HUES64 (cell line): ENCODE results near the gene MLLT3.

Experiments used
- H3K27ac ChIP-seq: 2 replicates; pipeline ENCODE4 v1.7.0; 2013; ENCODE audit warnings: low read depth, low read length, inconsistent platforms
- H3K27me3 ChIP-seq: 2 replicates; pipeline ENCODE4 v1.6.1; 2013; ENCODE audit warnings: mild to moderate bottlenecking, low read length; ENCODE audit not compliant: insufficient read depth
- H3K36me3 ChIP-seq: 2 replicates; pipeline ENCODE4 v1.6.1; 2013; ENCODE audit warnings: mild to moderate bottlenecking, low read length; ENCODE audit not compliant: insufficient read depth
- H3K4me1 ChIP-seq: 2 replicates; pipeline ENCODE4 v1.6.1; 2013; ENCODE audit warnings: mild to moderate bottlenecking, low read length, moderate library complexity; ENCODE audit not compliant: insufficient read depth
- H3K4me3 ChIP-seq: 2 replicates; pipeline ENCODE4 v1.5.1; 2013; ENCODE audit warnings: mild to moderate bottlenecking, low read length, moderate library complexity
- H3K9ac ChIP-seq: 2 replicates; pipeline ENCODE4 v1.6.1; 2013; ENCODE audit warnings: mild to moderate bottlenecking, low read depth, low read length
- H3K9me3 ChIP-seq: 2 replicates; pipeline ENCODE4 v1.6.1; 2013; ENCODE audit warnings: low read depth, low read length; ENCODE audit not compliant: insufficient read depth
- WGBS: fragments of 150-250, 120-280 bp; methylation state at CpG from one replicate; pipeline ENCODE4 v1.1.7; 2013; ENCODE audit warnings: missing lambda C conversion rate; 5-methylcytosine and 5-hydroxymethylcytosine counted together

The MLLT3 gene

DNA sequence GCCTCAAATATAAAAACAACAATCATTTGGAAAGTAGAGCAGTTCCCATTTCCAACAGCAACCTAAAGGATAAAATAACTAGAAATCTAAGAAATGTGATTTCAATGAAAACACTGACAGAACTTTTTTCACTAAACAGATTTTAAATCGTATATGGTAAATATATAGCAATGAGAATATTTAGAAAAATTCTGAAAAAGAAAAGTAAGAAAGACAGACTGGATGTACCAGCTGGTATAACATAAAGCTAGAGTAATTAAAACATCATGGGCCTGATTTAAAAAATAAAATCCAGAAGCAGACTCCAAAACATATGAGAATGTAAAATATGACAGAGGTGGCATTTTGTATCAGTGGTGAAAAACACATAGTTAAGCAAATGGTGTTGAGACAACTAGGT, 308.9 kb downstream of the MLLT3 start:
- Histone ChIP-seq H3K27ac (no peak overlapping the region), H3K4me3 (no peak overlapping the region), H3K9me3 (no peaks in the 10 kb centered on the region), H3K27me3 (no peaks in the 10 kb centered on the region), H3K9ac (no peak overlapping the region), H3K36me3 (no peaks in the 10 kb centered on the region), H3K4me1 (no peaks in the 10 kb centered on the region)
- WGBS, result no CpG with 5 or more reads among the region's 1 CpG

- no peak overlapping the region for H3K9ac ChIP-seq
- no peaks in the 10 kb centered on the region for H3K36me3 ChIP-seq
- no peaks in the 10 kb centered on the region for H3K27me3 ChIP-seq
- H3K27ac ChIP-seq, result no peak overlapping the region
- 0 out of 2 replicates have a peak, but pooled peaks cover 3% of the 10 kb centered on the region for H3K4me1 ChIP-seq
- H3K9me3 ChIP-seq, result no peaks in the 10 kb centered on the region
- no peak overlapping the region for H3K4me3 ChIP-seq
These were observed 309.6 kb downstream of the MLLT3 start for GRCh38 chr9:20312732-20313131.

GRCh38 chr9:20310024-20310423, 312.3 kb downstream of the MLLT3 start:
- Histone ChIP-seq H3K9ac (no peak overlapping the region), H3K9me3 (no peaks in the 10 kb centered on the region), H3K36me3 (no peaks in the 10 kb centered on the region), H3K27me3 (no peaks in the 10 kb centered on the region), H3K4me3 (no peak overlapping the region), H3K27ac (no peak overlapping the region), H3K4me1 (peaks cover 12% of the 10 kb centered on the region)
- over 99% methylated on average over 2 of the region's 2 CpGs for WGBS

DNA sequence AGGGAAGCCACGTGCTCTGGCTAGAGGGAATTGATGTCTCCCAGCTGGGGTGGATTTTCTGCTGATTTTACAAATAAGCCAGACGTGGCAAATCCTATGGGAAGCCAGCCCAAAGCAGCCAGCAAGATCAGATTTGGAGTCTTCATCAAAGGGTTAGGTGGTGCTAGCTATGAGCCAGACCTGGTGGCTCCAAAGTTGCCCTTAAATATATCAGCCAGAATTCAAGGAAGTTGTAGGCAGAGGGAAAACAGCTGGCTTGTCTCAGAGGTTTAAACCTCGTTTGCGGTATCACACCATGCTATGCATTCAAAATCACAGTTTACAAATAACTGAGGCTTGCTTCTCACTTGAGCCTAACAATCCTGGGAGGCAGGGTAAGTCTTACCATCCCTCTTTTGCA, 313.2 kb downstream of the MLLT3 start:
- Histone ChIP-seq H3K27me3 (no peaks in the 10 kb centered on the region), H3K27ac (no peak overlapping the region), H3K4me1 (peaks cover 19% of the 10 kb centered on the region), H3K4me3 (no peak overlapping the region), H3K36me3 (no peaks in the 10 kb centered on the region), H3K9ac (no peak overlapping the region), H3K9me3 (no peaks in the 10 kb centered on the region)
- 83% methylated on average over 4 of the region's 4 CpGs for WGBS

DNA sequence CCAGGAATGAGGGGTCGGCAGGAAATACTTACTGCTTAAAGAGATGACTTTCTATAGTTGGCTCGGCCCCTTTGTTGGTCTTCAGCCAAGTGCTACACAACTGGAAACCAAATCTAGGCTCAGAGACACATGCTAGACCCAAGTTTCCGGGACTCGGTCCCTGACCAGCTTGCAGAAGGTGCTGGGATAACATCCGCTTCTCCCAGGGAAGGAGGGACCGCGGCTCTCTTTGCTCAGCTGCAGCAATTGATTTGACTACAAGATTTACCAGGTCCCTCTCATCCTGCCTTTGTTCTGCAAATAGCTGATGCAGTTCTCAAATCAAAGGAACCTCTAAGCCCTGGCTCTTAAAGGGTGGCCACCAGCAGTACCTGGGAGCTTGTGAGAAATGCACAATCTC, 314.7 kb downstream of the MLLT3 start:
- Histone ChIP-seq H3K27ac (no peak overlapping the region), H3K36me3 (no peaks in the 10 kb centered on the region), H3K4me3 (no peak overlapping the region), H3K4me1 (peaks cover 35% of the 10 kb centered on the region), H3K27me3 (no peaks in the 10 kb centered on the region), H3K9ac (no peak overlapping the region), H3K9me3 (no peaks in the 10 kb centered on the region)
- WGBS, result 31% methylated on average over 7 of the region's 7 CpGs

DNA sequence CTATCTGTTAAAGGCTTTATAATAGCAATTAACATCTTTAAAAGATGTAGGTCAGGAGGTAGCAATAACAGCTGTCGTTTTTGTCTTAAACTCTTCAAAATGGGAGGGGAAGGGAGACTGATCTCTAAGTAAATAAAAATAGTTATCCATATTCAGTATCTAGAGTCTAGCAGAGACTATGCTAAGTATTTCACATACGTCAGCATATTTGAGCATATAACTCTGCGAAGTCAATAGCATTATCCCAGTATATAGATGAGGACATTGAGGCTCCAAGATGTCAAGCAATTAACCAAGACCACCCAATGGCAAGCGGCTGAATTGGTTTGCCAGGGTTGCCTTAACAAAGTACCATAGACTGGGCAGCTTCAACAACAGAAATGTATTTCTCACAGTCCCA, 316.8 kb downstream of the MLLT3 start:
- Histone ChIP-seq H3K9me3 (no peaks in the 10 kb centered on the region), H3K4me3 (no peak overlapping the region), H3K4me1 (peaks cover 53% of the 10 kb centered on the region), H3K27me3 (no peaks in the 10 kb centered on the region), H3K27ac (no peak overlapping the region), H3K36me3 (no peaks in the 10 kb centered on the region), H3K9ac (no peak overlapping the region)
- 95% methylated on average over 3 of the region's 4 CpGs for WGBS

- Histone ChIP-seq H3K9ac (no peak overlapping the region), H3K36me3 (no peaks in the 10 kb centered on the region), H3K4me3 (no peak overlapping the region), H3K4me1 (peaks cover 53% of the 10 kb centered on the region), H3K27ac (peak overlapping the region; percentile 65; the same call in 1 of the 2 replicates), H3K9me3 (no peaks in the 10 kb centered on the region), H3K27me3 (no peaks in the 10 kb centered on the region)
- WGBS, result 23% methylated on average over 3 of the region's 3 CpGs
These were observed 318.3 kb downstream of the MLLT3 start for GRCh38 chr9:20303996-20304395.

- 16% methylated on average over 2 of the region's 2 CpGs for WGBS
- Histone ChIP-seq H3K9ac (no peak overlapping the region), H3K9me3 (no peaks in the 10 kb centered on the region), H3K27ac (peak overlapping the region; percentile 84; the same call in 1 of the 2 replicates), H3K36me3 (no peaks in the 10 kb centered on the region), H3K4me3 (peak overlapping the region; percentile 20), H3K4me1 (peaks cover 53% of the 10 kb centered on the region), H3K27me3 (no peaks in the 10 kb centered on the region)
These were observed 319.2 kb downstream of the MLLT3 start for GRCh38 chr9:20303066-20303465.

DNA sequence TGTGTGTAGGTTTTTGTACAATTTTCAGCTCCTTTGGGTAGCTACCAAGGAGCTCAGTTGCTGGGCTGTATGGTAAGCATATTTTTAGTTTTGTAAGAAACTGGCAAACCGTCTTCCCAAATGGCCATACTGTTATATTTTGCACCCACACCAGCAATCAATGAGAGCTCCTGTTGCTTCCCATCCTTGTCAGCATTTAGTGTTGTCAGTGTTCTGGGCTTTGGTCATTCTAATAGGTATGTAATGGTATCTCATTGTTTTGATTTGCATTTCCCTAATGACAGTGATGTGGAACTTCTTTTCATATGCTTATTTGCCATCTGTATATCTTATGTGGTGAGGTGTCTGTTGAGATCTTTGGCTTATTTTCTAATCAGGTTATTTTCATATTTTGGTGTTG, 320.1 kb downstream of the MLLT3 start:
- Histone ChIP-seq H3K27ac (peak overlapping the region; percentile 84), H3K9ac (no peak overlapping the region)
- WGBS, result no CpG with 5 or more reads among the region's 1 CpG

DNA sequence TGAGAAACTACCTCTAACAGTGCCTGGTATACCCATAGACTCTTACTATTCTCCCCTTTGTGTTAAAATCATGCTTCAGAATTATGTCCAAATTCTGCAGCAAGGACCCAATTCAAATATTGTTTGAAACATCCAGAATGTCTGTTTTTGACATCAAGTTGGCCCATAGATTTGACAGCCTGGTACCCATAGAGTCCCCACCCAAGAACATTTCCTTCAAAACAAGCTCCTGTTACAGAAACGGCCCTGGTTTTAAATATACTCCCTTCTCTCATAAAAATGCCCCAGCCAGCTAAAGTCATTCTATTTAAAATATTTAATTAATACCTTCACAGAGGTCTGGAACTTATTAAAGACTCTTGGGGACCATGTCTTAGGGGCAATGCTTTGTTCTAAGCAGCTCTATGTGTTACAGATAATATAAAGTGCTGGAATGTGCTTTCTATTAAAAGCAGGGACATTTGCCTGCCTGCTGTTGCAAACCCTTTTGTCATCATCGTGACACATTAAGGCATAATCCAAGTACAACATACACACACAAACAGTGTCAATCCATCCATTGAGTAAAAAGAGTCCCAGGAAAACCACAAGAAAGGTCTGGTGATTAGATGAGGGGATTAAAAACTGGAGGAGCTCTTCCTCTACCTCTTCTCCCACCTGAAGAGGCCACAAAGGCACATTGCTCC, 321.7 kb downstream of the MLLT3 start:
- H3K4me3 ChIP-seq, result no peak overlapping the region
- H3K4me1 ChIP-seq, result peaks cover 44% of the 10 kb centered on the region
- 83% methylated on average over 2 of the region's 2 CpGs for WGBS
- no peaks in the 10 kb centered on the region for H3K27me3 ChIP-seq
- no peaks in the 10 kb centered on the region for H3K36me3 ChIP-seq
- no peaks in the 10 kb centered on the region for H3K9me3 ChIP-seq
- no peak overlapping the region for H3K27ac ChIP-seq
- no peak overlapping the region for H3K9ac ChIP-seq

More for the DNA sequence above, 320.1 kb downstream of the MLLT3 start:
- H3K4me3 ChIP-seq, result peak overlapping the region; percentile 20; the same call in 1 of the 2 replicates
- H3K36me3 ChIP-seq, result no peaks in the 10 kb centered on the region
- no peaks in the 10 kb centered on the region for H3K27me3 ChIP-seq
- H3K4me1 ChIP-seq, result peaks cover 46% of the 10 kb centered on the region
- H3K9me3 ChIP-seq, result no peaks in the 10 kb centered on the region

DNA sequence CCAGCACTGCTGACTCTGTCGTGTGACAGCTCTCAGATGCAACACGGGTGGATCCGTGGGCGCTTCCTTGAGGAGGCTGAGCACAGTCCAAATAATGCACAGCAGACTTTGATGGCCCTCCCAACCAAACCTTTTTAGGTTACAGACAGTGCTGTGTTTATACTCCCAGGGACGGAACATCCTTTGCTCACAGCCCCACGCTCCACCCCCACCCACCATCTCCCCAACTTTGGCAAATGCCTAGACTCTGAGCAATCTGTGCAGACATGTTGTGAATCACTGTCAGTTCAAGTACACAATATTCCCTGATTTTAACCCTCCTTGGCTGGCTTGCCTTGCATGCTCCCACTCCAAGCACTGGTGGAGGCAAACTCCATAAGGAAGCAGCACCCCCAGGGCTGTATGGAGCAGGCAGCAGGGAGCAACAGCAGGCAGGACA, 324.6 kb downstream of the MLLT3 start:
- H3K36me3 ChIP-seq, result no peaks in the 10 kb centered on the region
- H3K27me3 ChIP-seq, result no peaks in the 10 kb centered on the region
- peaks cover 19% of the 10 kb centered on the region for H3K4me1 ChIP-seq
- 78% methylated on average over 6 of the region's 6 CpGs for WGBS
- no peak overlapping the region for H3K9ac ChIP-seq
- no peaks in the 10 kb centered on the region for H3K9me3 ChIP-seq
- H3K27ac ChIP-seq, result no peak overlapping the region
- no peak overlapping the region for H3K4me3 ChIP-seq

DNA sequence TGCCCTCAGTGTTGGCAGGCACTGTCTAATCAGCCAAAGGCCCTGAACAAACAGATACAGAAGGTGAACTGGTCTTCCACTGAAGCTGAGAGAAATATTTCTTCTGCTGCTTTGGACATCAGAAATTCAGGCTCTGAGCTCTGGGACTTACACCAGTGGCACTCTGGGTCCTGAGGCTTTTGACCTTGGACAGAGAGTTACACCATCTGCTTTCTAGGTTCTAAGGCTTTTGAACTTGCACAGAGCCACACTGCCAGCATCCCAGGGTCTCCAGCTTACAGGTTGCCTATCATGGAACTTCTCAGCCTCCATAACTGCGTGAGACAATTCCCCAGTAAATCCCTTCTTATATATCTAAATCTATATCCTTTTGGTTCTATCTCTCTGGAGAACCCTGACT, 326.7 kb downstream of the MLLT3 start:
- Histone ChIP-seq H3K36me3 (no peaks in the 10 kb centered on the region), H3K4me3 (no peak overlapping the region), H3K27ac (no peak overlapping the region), H3K9me3 (no peaks in the 10 kb centered on the region), H3K9ac (no peak overlapping the region), H3K27me3 (no peaks in the 10 kb centered on the region), H3K4me1 (no peaks in the 10 kb centered on the region)
- 89% methylated on average over 1 of the region's 1 CpG for WGBS
